D721Med (cell line): ENCODE data around the gene LTO1.

Experiments used
- DNase-seq: peaks from one replicate; pipeline ENCODE4 v3.0.0; 2011; ENCODE audit warnings: low spot score; ENCODE audit not compliant: insufficient read length
- FAIRE-seq: peaks from 2 replicates; lab custom pipeline; 2011; peaks lifted over from hg19 to GRCh38; lab: Jason Lieb, UNC
- TF ChIP-seq, protein P1 (sequence below): IDR thresholded peaks from 2 replicates; pipeline ENCODE4 v1.5.1; 2012; ENCODE audit warnings: mild to moderate bottlenecking, control low read depth; ENCODE audit not compliant: insufficient read depth; ENCODE audit errors: missing control alignments

Gene LTO1

DNA sequence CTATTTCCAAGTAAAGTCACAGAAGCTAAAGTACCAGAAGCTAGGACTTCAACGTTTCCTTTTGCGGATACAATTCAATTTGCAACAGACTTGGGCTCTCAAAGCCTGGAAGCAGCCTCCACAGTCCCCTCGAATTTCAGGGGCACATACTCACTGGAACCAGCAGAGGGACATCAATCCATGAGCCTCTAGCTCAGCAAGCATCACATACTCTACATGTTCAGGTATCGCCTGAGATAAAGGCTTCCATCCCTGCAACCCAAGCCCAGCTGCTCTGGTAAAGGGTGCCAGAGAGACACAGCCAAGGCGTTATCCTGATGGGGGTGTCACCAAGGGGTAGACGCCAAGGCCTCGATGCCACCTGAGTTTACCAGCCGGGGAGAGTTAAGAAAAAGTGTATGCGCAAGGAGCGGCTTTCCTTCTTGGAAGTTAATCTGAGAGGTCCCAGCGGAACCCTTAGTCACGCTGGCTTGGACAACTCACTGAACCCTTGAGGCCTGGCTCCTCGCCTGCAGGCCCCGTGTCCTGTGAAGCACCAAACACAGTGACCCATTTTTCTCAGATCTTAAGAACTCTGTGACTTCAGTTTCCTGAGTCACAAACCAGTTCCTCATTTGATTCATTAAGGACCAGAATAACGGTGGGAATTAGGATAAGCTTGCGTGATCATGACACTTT, 13.0 kb downstream of the LTO1 start:
- TF ChIP-seq, protein P1, sequence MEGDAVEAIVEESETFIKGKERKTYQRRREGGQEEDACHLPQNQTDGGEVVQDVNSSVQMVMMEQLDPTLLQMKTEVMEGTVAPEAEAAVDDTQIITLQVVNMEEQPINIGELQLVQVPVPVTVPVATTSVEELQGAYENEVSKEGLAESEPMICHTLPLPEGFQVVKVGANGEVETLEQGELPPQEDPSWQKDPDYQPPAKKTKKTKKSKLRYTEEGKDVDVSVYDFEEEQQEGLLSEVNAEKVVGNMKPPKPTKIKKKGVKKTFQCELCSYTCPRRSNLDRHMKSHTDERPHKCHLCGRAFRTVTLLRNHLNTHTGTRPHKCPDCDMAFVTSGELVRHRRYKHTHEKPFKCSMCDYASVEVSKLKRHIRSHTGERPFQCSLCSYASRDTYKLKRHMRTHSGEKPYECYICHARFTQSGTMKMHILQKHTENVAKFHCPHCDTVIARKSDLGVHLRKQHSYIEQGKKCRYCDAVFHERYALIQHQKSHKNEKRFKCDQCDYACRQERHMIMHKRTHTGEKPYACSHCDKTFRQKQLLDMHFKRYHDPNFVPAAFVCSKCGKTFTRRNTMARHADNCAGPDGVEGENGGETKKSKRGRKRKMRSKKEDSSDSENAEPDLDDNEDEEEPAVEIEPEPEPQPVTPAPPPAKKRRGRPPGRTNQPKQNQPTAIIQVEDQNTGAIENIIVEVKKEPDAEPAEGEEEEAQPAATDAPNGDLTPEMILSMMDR: no peak
- no peak for DNase-seq
- no peak for FAIRE-seq

DNA sequence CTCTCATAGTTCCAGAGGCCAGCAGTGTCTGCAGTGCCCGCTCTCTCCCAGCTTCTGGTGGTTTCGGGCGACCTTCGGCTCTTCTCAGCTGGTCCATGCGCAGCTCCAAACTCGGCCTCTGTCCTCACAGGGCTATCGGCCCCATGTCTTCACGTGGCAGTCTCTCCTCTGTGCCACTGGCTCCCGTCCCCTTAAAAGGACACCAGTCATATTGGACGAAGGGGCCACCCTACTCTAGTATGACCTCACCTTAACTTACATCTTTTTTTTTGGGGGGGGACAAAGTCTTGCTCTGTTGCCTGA, 13.8 kb downstream of the LTO1 start:
- FAIRE-seq: no peak
- TF ChIP-seq, protein P1: no peak
- DNase-seq: no peak

DNA sequence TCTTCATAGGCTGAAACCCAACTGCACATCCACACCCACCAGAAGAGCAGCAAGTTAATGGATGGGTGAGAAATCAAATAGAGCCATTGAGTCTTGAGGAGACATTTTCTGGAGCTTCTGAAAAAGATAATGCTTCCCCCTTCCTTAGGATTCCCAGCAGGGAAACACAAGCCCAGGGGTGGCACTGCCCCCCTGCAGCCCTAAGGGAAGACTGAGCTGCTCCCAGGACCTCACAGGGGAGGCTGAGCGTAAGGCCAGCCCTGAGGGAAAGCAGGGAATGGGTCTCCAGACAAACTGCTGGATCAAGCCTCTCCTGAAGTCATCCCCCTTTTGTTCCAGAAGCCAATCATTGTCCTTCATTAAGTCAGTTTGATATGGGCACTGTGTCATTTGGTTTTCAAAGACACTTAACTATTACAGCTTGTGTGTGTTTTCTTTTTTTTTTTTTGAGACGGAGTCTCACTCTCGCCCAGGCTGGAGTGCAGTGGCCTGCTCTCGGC, 15.1 kb downstream of the LTO1 start:
- TF ChIP-seq, protein P1: no peak
- no peak for FAIRE-seq
- no peak for DNase-seq

DNA sequence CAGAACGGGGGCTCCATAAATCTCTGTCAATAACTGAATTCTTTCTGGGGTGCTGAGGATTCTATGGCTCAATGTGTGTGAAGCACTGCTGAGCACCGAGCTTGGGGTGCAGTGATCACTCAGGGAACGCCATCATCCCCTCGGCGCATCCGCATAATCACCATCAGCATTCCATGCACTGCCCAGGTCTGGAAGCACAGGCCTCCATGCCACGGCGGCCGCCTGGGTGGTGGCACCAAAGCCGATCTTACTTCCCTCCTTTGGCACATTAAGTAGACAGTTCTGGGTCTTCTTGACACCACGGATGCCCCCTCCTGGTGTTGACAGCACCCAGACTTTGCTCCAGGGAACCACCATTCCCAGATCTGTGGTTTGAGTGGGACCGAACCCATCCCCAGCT, 15.6 kb downstream of the LTO1 start:
- TF ChIP-seq, protein P1: no peak
- DNase-seq (no peak), FAIRE-seq (no peak)

DNA sequence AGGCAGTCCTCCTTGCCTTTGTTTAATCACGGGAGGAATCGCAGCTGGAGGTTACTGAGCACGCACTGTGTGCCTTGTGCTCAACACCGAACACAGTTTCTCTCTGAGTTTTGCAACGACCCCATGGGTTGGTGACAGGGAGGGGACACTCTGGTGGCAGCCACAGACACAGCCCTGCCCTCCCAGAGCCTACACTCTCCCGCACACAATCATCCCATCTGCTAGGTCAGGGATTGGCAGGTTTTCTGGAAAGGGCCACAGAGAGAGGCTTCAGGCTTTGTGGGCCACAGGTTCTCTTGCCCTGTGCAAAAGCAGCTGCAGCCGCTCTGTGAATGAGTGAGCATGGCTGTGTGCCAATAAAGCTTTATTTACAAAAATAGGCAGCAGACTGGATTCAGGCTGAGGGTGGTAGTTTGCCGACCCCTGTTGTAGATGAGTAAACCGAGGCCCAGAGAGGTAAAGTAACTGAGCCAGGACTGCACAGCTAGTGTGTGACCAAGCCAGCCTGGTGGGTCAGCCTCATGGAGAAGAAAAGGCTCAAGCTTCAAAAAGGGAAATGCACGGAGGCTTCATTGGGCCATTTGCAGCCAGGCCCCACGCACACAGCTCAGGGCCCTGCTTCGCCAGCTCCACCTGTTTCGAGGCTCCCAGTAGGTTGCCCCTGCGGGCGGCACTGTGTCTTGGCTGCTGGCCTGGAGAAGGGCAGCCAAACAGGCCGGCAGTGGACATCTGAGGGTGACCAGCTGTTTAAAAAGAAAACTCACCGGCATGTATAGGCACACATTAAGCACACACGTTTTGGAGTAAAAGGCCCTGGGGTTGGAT, 16.3 kb downstream of the LTO1 start:
- FAIRE-seq (no peak), DNase-seq (no peak)
- TF ChIP-seq, protein P1: no peak

DNA sequence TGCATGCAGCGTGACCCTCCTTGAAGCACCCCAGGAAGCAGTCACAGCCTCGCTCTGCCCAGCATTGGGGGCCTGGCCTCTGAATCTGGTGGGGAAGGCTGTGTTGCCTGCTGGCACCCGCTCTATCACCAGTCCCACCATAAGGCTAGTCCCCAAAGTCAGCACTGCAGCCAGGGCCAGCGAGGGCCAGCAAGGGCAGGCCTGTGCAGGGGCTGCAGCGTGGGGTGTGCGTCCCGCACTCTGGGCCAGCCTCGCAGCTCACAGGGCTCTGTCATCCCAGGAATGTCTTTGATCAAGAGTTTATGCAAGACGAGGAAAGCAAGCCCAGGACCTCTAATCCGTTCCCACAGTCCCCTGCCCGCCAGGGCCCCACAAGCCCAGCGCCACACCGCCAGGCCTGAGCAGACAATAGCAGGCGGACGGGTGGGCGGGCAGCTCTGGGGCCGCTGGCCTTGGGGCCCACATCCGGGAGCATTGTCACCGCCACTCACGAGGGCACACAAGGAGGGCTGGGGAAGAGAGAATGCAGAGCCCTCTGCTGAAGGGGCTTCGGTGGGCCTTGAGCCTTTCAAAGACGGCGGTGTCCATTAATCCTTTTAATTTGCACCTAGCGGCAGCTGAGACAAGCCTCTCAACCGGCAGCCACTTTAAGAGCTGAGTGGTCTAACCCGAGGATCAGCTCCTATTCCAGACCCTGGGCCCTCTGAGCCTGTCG, 17.1 kb downstream of the LTO1 start:
- DNase-seq (no peak), FAIRE-seq (no peak)
- TF ChIP-seq, protein P1: no peak
